GM12878 (cell line): ENCODE results near the gene DTNA.

Experiments used
- FOXM1 ChIP-seq: IDR thresholded peaks from 2 replicates; pipeline ENCODE4 v1.6.1; 2012; ENCODE audit warnings: low read depth, mild to moderate bottlenecking, inconsistent platforms, low read length, moderate library complexity
- HDAC6 ChIP-seq: fragments of 200-600 bp; sonication (generic); IDR thresholded peaks from one replicate; pipeline ENCODE4 v1.8.0; 2017; ENCODE audit warnings: antibody characterized with exemption; ENCODE audit not compliant: unreplicated experiment
- POLR2A ChIP-seq: IDR thresholded peaks from 2 replicates; pipeline ENCODE4 v1.6.1; 2011; ENCODE audit warnings: low read depth, mild to moderate bottlenecking, low read length
- REST ChIP-seq: IDR thresholded peaks from 2 replicates; pipeline ENCODE4 v1.6.1; 2012; ENCODE audit warnings: mild to moderate bottlenecking, low read depth, low read length
- SMC3 ChIP-seq: IDR thresholded peaks from 2 replicates; pipeline ENCODE4 v1.6.1; 2011; ENCODE audit warnings: low read length, improper control_type of control experiment, borderline replicate concordance
- TF ChIP-seq, protein P1 (sequence below): IDR thresholded peaks from 2 replicates; pipeline ENCODE4 v1.6.1; 2012; ENCODE audit warnings: low read depth, low read length, improper control_type of control experiment
- TF ChIP-seq, protein P2 (sequence below), 3 experiments: IDR thresholded peaks in 2 of 3; conservative IDR thresholded peaks in 1 of 3; 2 replicates each; pipeline ENCODE4 v1.5.1; 2011; ENCODE audit warnings: low read depth in 3 of 3, low read length in 3 of 3, mild to moderate bottlenecking in 3 of 3, control low read depth in 2 of 3, moderate library complexity in 2 of 3, inconsistent platforms in 1 of 3, mixed read lengths in 1 of 3; ENCODE audit not compliant: control insufficient read depth in 2 of 3, insufficient read depth in 1 of 3; ENCODE audit errors: extremely low read depth in 1 of 3

DNA sequence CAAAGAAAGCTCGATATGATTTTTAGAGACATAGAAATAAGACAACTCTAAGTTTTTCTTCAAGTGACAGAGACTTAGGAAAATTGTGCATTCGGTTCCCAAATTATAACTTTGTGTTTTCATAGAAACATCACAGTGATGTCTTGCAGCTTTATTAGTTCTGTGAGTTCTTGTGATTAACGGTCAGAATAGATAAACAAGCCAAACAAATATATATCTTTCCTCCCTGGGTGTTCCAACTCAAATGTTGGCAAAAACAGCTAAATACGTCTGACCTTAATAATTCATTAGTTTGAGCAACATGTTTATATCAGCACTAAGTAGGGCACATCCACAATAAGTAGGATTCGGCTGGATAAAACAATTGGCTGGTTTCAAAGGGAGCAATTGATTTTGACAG, 47.6 kb downstream of the DTNA start:
- no peak for TF ChIP-seq POLR2A
- TF ChIP-seq FOXM1: no peak
- TF ChIP-seq HDAC6: no peak
- TF ChIP-seq, protein P1, sequence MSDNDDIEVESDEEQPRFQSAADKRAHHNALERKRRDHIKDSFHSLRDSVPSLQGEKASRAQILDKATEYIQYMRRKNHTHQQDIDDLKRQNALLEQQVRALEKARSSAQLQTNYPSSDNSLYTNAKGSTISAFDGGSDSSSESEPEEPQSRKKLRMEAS: no peak
- TF ChIP-seq, protein P2, sequence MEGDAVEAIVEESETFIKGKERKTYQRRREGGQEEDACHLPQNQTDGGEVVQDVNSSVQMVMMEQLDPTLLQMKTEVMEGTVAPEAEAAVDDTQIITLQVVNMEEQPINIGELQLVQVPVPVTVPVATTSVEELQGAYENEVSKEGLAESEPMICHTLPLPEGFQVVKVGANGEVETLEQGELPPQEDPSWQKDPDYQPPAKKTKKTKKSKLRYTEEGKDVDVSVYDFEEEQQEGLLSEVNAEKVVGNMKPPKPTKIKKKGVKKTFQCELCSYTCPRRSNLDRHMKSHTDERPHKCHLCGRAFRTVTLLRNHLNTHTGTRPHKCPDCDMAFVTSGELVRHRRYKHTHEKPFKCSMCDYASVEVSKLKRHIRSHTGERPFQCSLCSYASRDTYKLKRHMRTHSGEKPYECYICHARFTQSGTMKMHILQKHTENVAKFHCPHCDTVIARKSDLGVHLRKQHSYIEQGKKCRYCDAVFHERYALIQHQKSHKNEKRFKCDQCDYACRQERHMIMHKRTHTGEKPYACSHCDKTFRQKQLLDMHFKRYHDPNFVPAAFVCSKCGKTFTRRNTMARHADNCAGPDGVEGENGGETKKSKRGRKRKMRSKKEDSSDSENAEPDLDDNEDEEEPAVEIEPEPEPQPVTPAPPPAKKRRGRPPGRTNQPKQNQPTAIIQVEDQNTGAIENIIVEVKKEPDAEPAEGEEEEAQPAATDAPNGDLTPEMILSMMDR (IDR thresholded peaks at IDR 0.05 in 2 of 3, conservative IDR thresholded peaks at IDR 0.05 in 1 of 3; ENCODE audit: control insufficient read depth in 2 of 3, extremely low read depth in 1 of 3, insufficient read depth in 1 of 3, low read depth in 3 of 3, low read length in 3 of 3): no peak
- TF ChIP-seq REST: no peak
- TF ChIP-seq SMC3: no peak
